CD8-positive, alpha-beta memory T cell (primary cell): ENCODE data around the gene PPP1R1B. TPM values are rescaled to one million over a fixed set of nuclear protein-coding genes. Genes with fewer than 3 reads are reported as not detected.
A peak's percentile ranks its signal among the peaks of the same experiment; 100 is the strongest.

ENCODE experiments used
- CTCF ChIA-PET: fragments of 350-600 bp; sonication (Branson Sonifier 250); formaldehyde crosslinking; loops from one replicate; lab custom pipeline; 2021; ENCODE audit warnings: antibody characterized with exemption; lab: Charles Lee
- POLR2A ChIA-PET: fragments of 350-600 bp; sonication (Branson Sonifier 250); formaldehyde crosslinking; loops from one replicate; lab custom pipeline; 2021; ENCODE audit warnings: antibody characterized with exemption; lab: Charles Lee
- DNase-seq, 5 donors: peaks; one replicate each; pipeline versions ENCODE4 v3.0.0 to v3.0.0-alpha.2; 2020 to 2022; ENCODE audit warnings: mixed read lengths in 1 of 5
- H3K27ac ChIP-seq: one replicate; pipeline ENCODE4 v1.7.0; 2013; ENCODE audit warnings: low read depth, mild to moderate bottlenecking, low read length, moderate library complexity
- H3K27me3 ChIP-seq: 2 replicates; pipeline ENCODE4 v1.7.0; 2013; ENCODE audit warnings: low read length, mild to moderate bottlenecking; ENCODE audit not compliant: insufficient read depth, poor library complexity, severe bottlenecking
- H3K36me3 ChIP-seq: 2 replicates; pipeline ENCODE4 v1.7.0; 2013; ENCODE audit warnings: mild to moderate bottlenecking, low read length, moderate library complexity; ENCODE audit not compliant: insufficient read depth
- H3K4me1 ChIP-seq: 2 replicates; pipeline ENCODE4 v1.7.0; 2013; ENCODE audit warnings: mild to moderate bottlenecking, low read length, moderate library complexity; ENCODE audit not compliant: insufficient read depth
- H3K4me3 ChIP-seq: 2 replicates; pipeline ENCODE4 v1.7.0; 2013; ENCODE audit warnings: mild to moderate bottlenecking, low read length
- H3K9me3 ChIP-seq: 2 replicates; pipeline ENCODE4 v1.7.0; 2013; ENCODE audit warnings: mild to moderate bottlenecking, low read length
- H3K27ac Mint-ChIP-seq, 8 donors: one replicate each; pipeline ENCODE4 v1.8.0; 2020 to 2021; ENCODE audit warnings: mixed read lengths in 8 of 8, mild to moderate bottlenecking in 6 of 8, inconsistent platforms in 3 of 8, moderate library complexity in 3 of 8
- H3K27me3 Mint-ChIP-seq, 2 donors: one replicate each; pipeline ENCODE4 v1.8.0; 2020 to 2021; ENCODE audit warnings: mixed read lengths in 2 of 2, mild to moderate bottlenecking in 1 of 2, moderate library complexity in 1 of 2
- H3K36me3 Mint-ChIP-seq, 3 donors: one replicate each; pipeline ENCODE4 v1.8.0; 2020 to 2021; ENCODE audit warnings: mixed read lengths in 3 of 3, inconsistent platforms in 1 of 3, mild to moderate bottlenecking in 1 of 3
- H3K4me1 Mint-ChIP-seq, 3 donors: one replicate each; pipeline ENCODE4 v1.8.0; 2020 to 2021; ENCODE audit warnings: mixed read lengths in 3 of 3, inconsistent platforms in 1 of 3, mild to moderate bottlenecking in 1 of 3
- H3K4me3 Mint-ChIP-seq, 7 donors: one replicate each; pipeline ENCODE4 v1.8.0; 2020 to 2021; ENCODE audit warnings: mixed read lengths in 7 of 7, mild to moderate bottlenecking in 6 of 7, moderate library complexity in 4 of 7, inconsistent platforms in 2 of 7
- H3K9me3 Mint-ChIP-seq, 5 donors: one replicate each; pipeline ENCODE4 v1.8.0; 2020 to 2022; ENCODE audit warnings: mixed read lengths in 5 of 5, mild to moderate bottlenecking in 3 of 5, moderate library complexity in 2 of 5, inconsistent platforms in 1 of 5
- polyA plus RNA-seq: library from polyadenylated mRNA; unstranded; fragments of 300-500 nt; fragmentation: Illumina TruSeq; gene quantifications from one replicate; pipeline ENCODE4 v1.2.3, GENCODE V29; 2021
- total RNA-seq, 2 experiments: library from RNA; stranded (reverse); gene quantifications; one replicate each; pipeline ENCODE4 v1.2.3, GENCODE V29; 2021

The PPP1R1B gene
- total and polyA plus RNA-seq, 3 experiments from 2014 or later: not detected

- DNase-seq: peak in 2 of 5 donors; percentile 29 to 45
- ChIA-PET CTCF (interaction anchor here (0.9 to 10.7 kb wide), 8 partner anchors 12 to 48 kb away, joined by 3 to 161 read pairs (median 6); partner anchors contain the start of genes PNMT and PPP1R1B), POLR2A (no interaction called here)
- no peaks in the 10 kb centered on the region for H3K27me3 ChIP-seq
- Mint-ChIP-seq H3K36me3 (peaks cover 0 to 8% (median 0%) of the 10 kb centered on the region in 3 donors), H3K4me3 (peak overlapping the region in 2 of 7 donors; percentile 37 to 76), H3K27ac (peak overlapping the region in 5 of 8 donors; percentile 33 to 82 (median 42)), H3K27me3 (peaks cover 3 to 21% of the 10 kb centered on the region in 2 donors), H3K4me1 (peaks cover 36 to 47% (median 36%) of the 10 kb centered on the region in 3 donors), H3K9me3 (no peaks in the 10 kb centered on the region)
- no peaks in the 10 kb centered on the region for H3K9me3 ChIP-seq
- peaks cover 29% of the 10 kb centered on the region for H3K4me1 ChIP-seq
- H3K27ac ChIP-seq: no peak overlapping the region
- no peaks in the 10 kb centered on the region for H3K36me3 ChIP-seq
- H3K4me3 ChIP-seq: no peak overlapping the region
Observed at GRCh38 chr17:39634384-39634871, 7.7 kb downstream of the PPP1R1B start.

- no peaks in the 10 kb centered on the region for H3K36me3 ChIP-seq
- peaks cover 41% of the 10 kb centered on the region for H3K4me1 ChIP-seq
- ChIA-PET CTCF (interaction anchor here (0.7 to 10.7 kb wide), 4 partner anchors 13 to 226 kb away, joined by 3 to 161 read pairs (median 16); partner anchors contain the start of genes PNMT and PPP1R1B), POLR2A (no interaction called here)
- no peaks in the 10 kb centered on the region for H3K27me3 ChIP-seq
- H3K4me1 Mint-ChIP-seq: peaks cover 46 to 60% (median 48%) of the 10 kb centered on the region in 3 donors
- no peak overlapping the region for H3K27ac ChIP-seq
- H3K9me3 ChIP-seq: no peaks in the 10 kb centered on the region
- DNase-seq: no peak
- H3K9me3 Mint-ChIP-seq: no peaks in the 10 kb centered on the region
- no peak overlapping the region for H3K4me3 ChIP-seq
- H3K36me3 Mint-ChIP-seq: peaks cover 0 to 15% (median 0%) of the 10 kb centered on the region in 3 donors
- H3K4me3 Mint-ChIP-seq: peak overlapping the region; percentile 29 to 96 (median 93)
- H3K27me3 Mint-ChIP-seq: peaks cover 3 to 17% of the 10 kb centered on the region in 2 donors
- H3K27ac Mint-ChIP-seq: peak overlapping the region; percentile 77 to 98 (median 93)
Observed at GRCh38 chr17:39635614-39636176, 8.9 kb downstream of the PPP1R1B start.

- Mint-ChIP-seq H3K36me3 (peaks cover 0 to 16% (median 0%) of the 10 kb centered on the region in 3 donors), H3K9me3 (no peaks in the 10 kb centered on the region), H3K4me1 (peaks cover 51 to 64% (median 55%) of the 10 kb centered on the region in 3 donors), H3K27ac (peak overlapping the region; percentile 74 to 98 (median 93)), H3K4me3 (peak overlapping the region; percentile 90 to 96 (median 93)), H3K27me3 (peaks cover 0 to 10% of the 10 kb centered on the region in 2 donors)
- no peaks in the 10 kb centered on the region for H3K27me3 ChIP-seq
- H3K36me3 ChIP-seq: no peaks in the 10 kb centered on the region
- peak overlapping the region; percentile 90 for H3K27ac ChIP-seq
- H3K4me1 ChIP-seq: peaks cover 50% of the 10 kb centered on the region
- no peaks in the 10 kb centered on the region for H3K9me3 ChIP-seq
- ChIA-PET POLR2A (no interaction called here), CTCF (interaction anchor here (1.0 to 10.7 kb wide), 3 partner anchors 14 to 117 kb away, joined by 3 to 161 read pairs (median 25); partner anchors contain the start of gene PPP1R1B)
- DNase-seq: no peak
- peak overlapping the region; percentile 98 for H3K4me3 ChIP-seq
Observed at GRCh38 chr17:39636587-39636926, 9.8 kb downstream of the PPP1R1B start.

- Mint-ChIP-seq H3K4me3 (peak within 1 kb of the TSS; percentile 90 to 96 (median 93)), H3K4me1 (peaks cover 55 to 70% (median 61%) of the 10 kb centered on the region in 3 donors), H3K9me3 (no peaks in the 10 kb centered on the region), H3K27me3 (peaks cover 0 to 5% of the 10 kb centered on the region in 2 donors), H3K36me3 (peaks cover 0 to 16% (median 0%) of the 10 kb centered on the region in 3 donors), H3K27ac (peak within 1 kb of the TSS; percentile 82 to 98 (median 96))
- Histone ChIP-seq H3K9me3 (no peaks in the 10 kb centered on the region), H3K4me1 (peaks cover 55% of the 10 kb centered on the region), H3K27me3 (no peaks in the 10 kb centered on the region), H3K4me3 (peak within 1 kb of the TSS; percentile 98), H3K27ac (peak within 1 kb of the TSS; percentile 90), H3K36me3 (no peaks in the 10 kb centered on the region)
- DNase-seq: peak; percentile 84 to 93 (median 89)
- CTCF ChIA-PET: interaction anchor here (0.9 to 10.7 kb wide), 5 partner anchors 15 to 117 kb away, joined by 3 to 161 read pairs (median 25); partner anchors contain the start of gene PPP1R1B
- POLR2A ChIA-PET: interaction anchor here (0.6 to 1.1 kb wide), 2 partner anchors 18 to 91 kb away, joined by 3 to 5 read pairs; no protein-coding TSS in a partner anchor
Observed at GRCh38 chr17:39636927-39637736, 10.4 kb downstream of the PPP1R1B start, which contains the start of gene STARD3. TSS of gene STARD3 (plus strand) at chr17:39637144. CDS start at chr17:39653532, 16,388 bp downstream.

GRCh38 chr17:39638317-39638716 is 11.6 kb downstream of the PPP1R1B start:
- Mint-ChIP-seq H3K4me1 (peaks cover 66 to 81% (median 73%) of the 10 kb centered on the region in 3 donors), H3K9me3 (no peaks in the 10 kb centered on the region), H3K36me3 (peaks cover 0 to 17% (median 0%) of the 10 kb centered on the region in 3 donors), H3K27ac (peak overlapping the region; percentile 48 to 98 (median 92)), H3K27me3 (no peaks in the 10 kb centered on the region), H3K4me3 (peak overlapping the region; percentile 90 to 96 (median 93))
- Histone ChIP-seq H3K36me3 (no peaks in the 10 kb centered on the region), H3K27me3 (no peaks in the 10 kb centered on the region), H3K27ac (no peak overlapping the region), H3K9me3 (no peaks in the 10 kb centered on the region), H3K4me3 (peak overlapping the region; percentile 98), H3K4me1 (peaks cover 67% of the 10 kb centered on the region)
- no peak for DNase-seq
- ChIA-PET CTCF (interaction anchor here (0.9 to 10.7 kb wide), 3 partner anchors 15 to 91 kb away, joined by 3 to 161 read pairs (median 34); partner anchors contain the start of gene PPP1R1B), POLR2A (no interaction called here)

GRCh38 chr17:39639043-39639442 is 12.3 kb downstream of the PPP1R1B start:
- no peaks in the 10 kb centered on the region for H3K9me3 Mint-ChIP-seq
- H3K27ac Mint-ChIP-seq: peak overlapping the region in 5 of 8 donors; percentile 28 to 98 (median 82)
- DNase-seq: no peak
- H3K36me3 Mint-ChIP-seq: peaks cover 0 to 21% (median 0%) of the 10 kb centered on the region in 3 donors
- H3K27me3 Mint-ChIP-seq: no peaks in the 10 kb centered on the region
- H3K4me1 Mint-ChIP-seq: peaks cover 70 to 88% (median 80%) of the 10 kb centered on the region in 3 donors
- ChIA-PET CTCF (interaction anchor here (5.1 to 10.7 kb wide), 2 partner anchors 14 to 17 kb away, joined by 34 to 161 read pairs; partner anchors contain the start of gene PPP1R1B), POLR2A (no interaction called here)
- H3K4me3 ChIP-seq: no peak overlapping the region
- no peak overlapping the region for H3K27ac ChIP-seq
- H3K4me1 ChIP-seq: peaks cover 74% of the 10 kb centered on the region
- H3K27me3 ChIP-seq: no peaks in the 10 kb centered on the region
- H3K36me3 ChIP-seq: no peaks in the 10 kb centered on the region
- peak overlapping the region; percentile 28 to 93 (median 54) for H3K4me3 Mint-ChIP-seq
- no peaks in the 10 kb centered on the region for H3K9me3 ChIP-seq
